ENCODE results near the gene CISH.
A peak's percentile ranks its signal among the peaks of the same experiment; 100 is the strongest.

- TF ChIP-seq, protein P1, sequence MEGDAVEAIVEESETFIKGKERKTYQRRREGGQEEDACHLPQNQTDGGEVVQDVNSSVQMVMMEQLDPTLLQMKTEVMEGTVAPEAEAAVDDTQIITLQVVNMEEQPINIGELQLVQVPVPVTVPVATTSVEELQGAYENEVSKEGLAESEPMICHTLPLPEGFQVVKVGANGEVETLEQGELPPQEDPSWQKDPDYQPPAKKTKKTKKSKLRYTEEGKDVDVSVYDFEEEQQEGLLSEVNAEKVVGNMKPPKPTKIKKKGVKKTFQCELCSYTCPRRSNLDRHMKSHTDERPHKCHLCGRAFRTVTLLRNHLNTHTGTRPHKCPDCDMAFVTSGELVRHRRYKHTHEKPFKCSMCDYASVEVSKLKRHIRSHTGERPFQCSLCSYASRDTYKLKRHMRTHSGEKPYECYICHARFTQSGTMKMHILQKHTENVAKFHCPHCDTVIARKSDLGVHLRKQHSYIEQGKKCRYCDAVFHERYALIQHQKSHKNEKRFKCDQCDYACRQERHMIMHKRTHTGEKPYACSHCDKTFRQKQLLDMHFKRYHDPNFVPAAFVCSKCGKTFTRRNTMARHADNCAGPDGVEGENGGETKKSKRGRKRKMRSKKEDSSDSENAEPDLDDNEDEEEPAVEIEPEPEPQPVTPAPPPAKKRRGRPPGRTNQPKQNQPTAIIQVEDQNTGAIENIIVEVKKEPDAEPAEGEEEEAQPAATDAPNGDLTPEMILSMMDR (IDR thresholded peaks at IDR 0.05; ENCODE audit: low read depth, low read length), result no peak
- TF ChIP-seq POLR2A (IDR thresholded peaks at IDR 0.05; ENCODE audit: extremely low read depth, insufficient read length), result peak; percentile 17
Observed at GRCh38 chr3:50617096-50617791, 5.7 kb upstream of the CISH start, which contains the start of gene MAPKAPK3.

Data from NB4 (cell line).